Renal pelvis (tissue), 4 donors: ENCODE results near the gene BSDC1. TPM values are rescaled to one million over a fixed set of nuclear protein-coding genes. Genes with fewer than 3 reads are reported as not detected.
"Not testable (repeated sequence)": the region's sequence is repeated elsewhere in the genome, so short reads cannot be mapped to it uniquely, and the experiment has no call there.

Source experiments
- DNase-seq: peaks from one replicate; pipeline ENCODE4 v3.0.0-alpha.2; 2013
- polyA plus RNA-seq, 3 donors: library from polyadenylated mRNA; unstranded; fragments of 120-200 nt; gene quantifications; one replicate each; pipeline ENCODE4 v1.2.1, GENCODE V29; 2013; ENCODE audit not compliant: insufficient read length in 3 of 3

BSDC1 gene
- polyA plus RNA-seq, 3 donors = 60.2 to 70.6 (median 67.1) TPM

DNA sequence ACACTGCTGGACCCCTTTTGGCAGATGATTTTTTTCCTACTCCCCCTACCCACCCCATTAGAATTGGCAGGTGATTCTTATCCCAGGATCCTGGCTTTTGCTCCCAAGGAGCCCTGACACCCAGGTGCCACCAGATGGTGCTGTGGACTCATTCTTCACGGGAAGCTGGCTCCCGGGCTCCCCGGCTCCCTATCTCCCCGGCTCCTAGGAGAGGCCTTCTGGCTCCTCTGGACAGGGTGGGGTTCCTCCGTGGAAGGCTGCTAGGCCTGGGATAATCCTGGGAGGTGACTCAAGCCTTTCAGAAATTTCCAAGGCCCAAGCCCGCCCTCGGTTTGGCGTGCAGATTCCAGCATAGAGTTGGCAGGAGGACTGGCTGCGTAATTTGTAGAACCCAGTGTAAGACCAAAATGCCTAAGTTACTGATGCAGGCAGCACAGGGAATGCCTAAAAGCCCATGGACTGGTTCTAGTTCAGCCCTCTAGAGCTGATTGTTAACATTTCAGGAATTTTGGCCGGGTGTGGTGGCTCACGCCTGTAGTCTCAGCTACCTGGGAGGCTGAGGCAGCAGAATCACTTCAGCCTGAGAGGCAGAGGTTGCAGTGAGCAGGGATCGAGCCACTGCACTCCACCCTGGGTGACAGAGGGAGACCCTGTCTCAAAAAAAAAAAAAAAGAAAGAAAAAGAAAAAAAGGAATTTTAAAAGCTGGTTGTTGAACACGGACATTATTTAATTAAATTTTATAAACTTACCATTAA is 6.8 kb upstream of the BSDC1 start:
- DNase-seq = peak; percentile 81

GRCh38 chr1:32399843-32400242 is 5.6 kb upstream of the BSDC1 start:
- no peak for DNase-seq

- no peak for DNase-seq
Measured at GRCh38 chr1:32398401-32398800, 4.2 kb upstream of the BSDC1 start.

DNA sequence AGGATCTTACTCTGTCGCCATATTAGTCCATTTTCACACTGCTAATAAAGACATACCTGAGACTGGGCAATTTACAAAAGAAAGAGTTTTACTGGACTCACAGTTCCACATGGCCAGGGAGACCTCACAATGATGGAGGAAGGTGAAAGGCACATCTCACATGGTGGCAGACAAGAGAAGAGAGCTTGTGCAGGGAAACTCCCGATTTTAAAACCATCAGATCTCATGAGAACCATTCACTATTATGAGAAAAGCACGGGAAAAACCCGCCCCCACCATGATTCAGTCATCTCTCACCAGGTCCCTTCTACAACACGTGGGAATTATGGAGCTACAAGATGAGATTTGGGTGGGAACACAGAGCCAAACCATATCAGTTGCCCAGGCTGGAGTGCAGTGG is 2.3 kb upstream of the BSDC1 start:
- not testable (repeated sequence) for DNase-seq

DNA sequence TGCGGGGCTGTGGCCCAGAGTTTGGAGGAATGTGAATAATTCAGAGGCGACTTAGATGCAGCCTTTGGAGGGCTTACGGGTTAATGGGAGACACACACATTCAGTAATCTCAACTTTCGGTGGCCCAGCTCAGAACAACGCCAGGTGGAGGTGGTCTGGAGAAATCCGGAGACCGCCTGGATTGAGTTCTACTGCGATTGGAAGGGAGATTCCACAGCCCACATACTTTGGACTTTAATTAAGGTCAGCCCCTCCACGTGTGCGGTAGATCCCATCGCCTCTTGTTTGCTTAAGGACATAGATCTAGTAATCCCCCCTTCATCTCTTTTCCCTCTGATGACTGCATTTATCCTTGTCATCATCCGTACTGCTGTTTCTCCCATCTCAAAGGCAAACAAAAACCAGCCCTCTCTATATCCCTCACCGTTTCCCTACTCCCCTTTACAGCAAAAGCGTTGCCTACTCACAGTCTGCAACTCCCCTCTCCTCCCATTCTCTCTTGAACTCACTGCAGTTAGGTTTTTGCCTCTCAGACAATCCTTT is 720 bp upstream of the BSDC1 start:
- DNase-seq = no peak

- DNase-seq = peak; percentile 52
Measured at GRCh38 chr1:32393832-32394140, 455 bp downstream of the BSDC1 start.

DNA sequence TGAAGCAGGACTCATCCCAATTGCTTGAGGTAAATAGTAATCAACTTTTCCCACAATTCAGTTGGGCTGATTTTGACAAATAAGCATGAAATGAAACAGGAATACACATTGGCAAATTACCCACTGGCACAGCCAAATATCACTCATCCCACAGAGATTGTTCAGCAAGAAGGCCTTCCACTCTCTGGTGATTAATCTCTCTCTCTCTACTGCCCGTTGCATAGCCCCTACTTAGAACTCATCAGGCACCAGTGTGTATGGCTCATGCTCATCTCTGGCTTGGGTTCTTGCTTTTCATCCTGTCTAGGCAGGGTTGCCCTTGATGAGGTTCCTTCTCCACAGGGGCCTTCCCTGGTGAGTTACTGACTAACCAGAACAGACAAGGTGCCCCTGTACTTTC is 1.1 kb downstream of the BSDC1 start:
- no peak for DNase-seq

- DNase-seq = no peak
Measured at GRCh38 chr1:32392325-32392724, 1.9 kb downstream of the BSDC1 start.

DNA sequence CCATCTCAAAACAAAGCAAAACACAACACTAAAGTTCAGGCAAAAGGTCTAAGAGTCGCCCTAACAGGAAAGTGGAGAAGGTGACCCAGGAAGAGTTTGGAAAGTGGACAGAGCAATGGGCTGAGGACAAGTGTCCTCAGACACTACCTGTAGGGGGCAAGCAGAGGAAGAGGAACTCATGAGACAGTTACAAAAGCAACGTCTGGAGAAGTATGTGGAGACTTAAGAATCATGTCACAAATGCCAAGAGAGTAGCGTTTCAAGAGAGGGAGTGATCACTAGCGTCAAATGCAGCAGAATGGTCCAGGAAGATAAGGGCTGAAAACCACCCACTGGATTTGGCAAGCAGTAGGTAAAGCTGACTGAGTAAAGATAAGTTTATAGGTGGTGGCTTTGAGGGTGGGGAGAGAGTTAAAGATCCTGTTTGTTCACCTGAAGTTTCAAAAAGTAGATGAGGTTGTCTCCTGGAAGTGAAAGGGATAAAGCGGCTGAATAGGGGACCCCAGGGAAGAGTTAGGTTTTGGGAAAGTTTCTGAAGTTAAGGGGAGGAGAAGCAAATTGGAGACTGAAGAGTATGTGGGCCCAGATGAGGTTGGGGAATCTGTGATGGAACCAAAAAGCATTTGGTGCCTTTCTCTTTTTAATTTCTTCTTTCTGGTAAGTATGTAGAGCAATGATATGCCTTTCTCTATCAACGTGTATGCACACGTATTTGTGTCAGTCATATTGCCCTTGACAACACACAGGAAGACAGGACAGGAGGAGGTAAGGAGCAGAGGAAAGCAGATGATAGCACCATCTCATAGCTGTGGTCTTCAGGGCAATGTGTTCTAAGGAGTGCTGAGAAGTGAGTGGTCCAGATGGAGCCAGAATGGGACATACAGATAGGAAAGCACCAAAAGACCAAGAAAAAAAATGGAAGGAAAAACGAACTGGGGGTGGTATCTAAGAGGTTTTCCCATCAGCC is 3.1 kb downstream of the BSDC1 start:
- DNase-seq = no peak

GRCh38 chr1:32388641-32389040 is 5.6 kb downstream of the BSDC1 start:
- no peak for DNase-seq

DNA sequence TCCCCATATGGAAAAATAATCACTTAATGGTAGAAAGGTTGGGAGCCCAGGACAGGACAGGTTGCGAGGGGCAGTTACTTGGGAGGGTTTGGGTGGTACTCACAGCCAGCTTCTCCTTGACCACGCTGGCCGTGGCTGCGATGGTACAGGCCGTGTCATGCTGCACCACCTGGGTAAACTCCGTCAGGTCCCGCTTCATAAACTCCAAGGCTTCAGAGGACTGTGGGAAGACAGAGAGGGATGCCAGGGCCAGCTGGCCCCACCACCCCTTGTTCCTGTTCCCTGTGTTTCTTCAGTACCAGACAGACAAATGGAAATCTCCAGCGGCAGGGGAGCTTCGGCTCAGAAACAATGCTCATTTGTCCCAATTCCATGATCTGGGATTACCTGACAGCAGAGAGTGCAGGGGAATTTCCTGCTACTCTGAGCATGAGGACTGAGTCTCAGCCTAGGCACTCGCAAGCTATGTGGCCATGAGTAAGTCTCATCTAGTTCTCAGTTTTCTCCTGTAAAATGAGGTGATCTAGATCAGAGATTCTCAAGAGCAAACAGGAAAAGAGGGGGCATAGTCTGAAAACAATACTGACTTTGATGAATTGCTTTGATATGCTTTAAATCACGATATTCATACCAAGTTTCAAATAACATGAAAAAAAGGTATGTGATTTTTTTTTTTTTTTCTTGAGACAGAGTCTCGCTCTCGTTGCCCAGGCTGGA is 7.4 kb downstream of the BSDC1 start:
- peak; percentile 43 for DNase-seq

DNA sequence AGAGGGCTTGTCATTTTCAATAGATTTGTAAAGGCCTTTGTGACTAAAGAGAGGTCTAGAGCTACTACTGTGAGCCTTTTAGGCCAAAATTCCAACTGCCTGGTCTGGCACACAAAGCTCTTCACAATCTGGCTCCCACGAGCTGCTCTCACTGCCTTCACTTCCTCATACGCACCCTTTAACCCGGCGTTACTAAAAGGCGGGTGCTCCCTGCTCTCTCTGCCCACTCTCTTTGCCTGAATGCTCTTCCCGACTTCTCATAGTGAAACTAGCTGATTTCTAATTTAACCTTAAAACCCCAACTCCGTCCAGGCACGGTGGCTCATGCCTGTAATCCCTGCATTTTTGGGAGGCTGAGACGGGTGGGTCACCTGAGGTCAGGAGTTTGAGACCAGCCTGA is 14.2 kb downstream of the BSDC1 start:
- DNase-seq = no peak

- DNase-seq = no peak
Measured at GRCh38 chr1:32377541-32378220, 16.6 kb downstream of the BSDC1 start.

GRCh38 chr1:32376199-32376598 is 18.0 kb downstream of the BSDC1 start:
- DNase-seq = no peak

DNA sequence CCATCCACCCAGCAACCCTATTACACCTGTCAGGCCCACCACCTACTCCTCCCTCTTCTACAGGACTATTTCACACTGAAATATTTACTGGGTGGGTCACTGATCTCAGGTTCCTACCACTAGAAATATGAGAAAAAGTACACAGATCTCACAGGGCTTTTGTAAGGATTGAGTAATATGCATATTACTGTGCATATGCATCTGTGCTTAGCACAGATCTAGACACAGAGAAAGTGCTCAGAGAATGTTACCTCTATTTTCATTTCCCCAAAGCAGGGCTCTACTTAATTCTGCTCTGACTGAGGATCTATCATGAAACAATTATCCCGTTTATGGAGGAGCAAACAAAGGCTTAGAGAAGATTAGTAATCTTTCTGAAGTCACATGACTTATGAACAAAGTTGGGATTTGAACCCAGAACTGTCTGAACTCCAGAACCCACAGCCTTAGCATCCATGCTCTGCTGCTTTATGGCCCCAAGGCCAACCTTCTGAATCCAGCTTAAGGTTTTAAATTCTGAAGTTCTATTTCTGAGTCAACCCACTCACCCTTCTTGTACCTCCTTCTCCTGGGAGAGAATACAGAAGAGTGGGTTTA is 20.1 kb downstream of the BSDC1 start:
- DNase-seq = no peak

DNA sequence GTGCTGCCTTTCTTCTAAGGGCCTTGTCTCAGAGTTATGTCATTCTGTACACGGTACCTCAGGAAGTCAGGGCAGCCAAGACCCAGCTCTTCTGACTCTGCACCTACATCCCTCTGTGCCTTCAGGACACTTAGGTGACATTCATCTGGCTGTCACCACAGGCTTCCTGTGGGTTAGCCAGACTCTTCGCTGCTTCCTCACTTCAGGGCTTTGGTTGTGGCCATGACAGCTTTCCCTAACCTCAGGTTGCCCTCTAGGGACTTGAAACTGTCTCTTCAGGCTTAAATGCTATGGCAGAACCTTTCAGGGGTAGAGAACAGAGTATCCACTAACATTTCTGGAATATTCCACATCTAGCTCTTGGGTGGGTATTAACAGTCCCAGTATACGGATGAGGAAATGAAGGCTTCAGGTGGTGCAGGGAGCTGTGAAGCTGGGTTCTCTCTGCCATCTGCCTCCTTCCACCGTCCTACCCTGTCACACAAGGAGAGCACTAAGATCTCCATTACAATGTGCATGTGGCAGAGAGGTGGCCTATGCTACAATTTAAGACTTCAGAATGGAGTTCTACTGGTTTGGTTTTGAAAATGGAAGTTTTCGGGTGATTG is 22.0 kb downstream of the BSDC1 start:
- no peak for DNase-seq

DNA sequence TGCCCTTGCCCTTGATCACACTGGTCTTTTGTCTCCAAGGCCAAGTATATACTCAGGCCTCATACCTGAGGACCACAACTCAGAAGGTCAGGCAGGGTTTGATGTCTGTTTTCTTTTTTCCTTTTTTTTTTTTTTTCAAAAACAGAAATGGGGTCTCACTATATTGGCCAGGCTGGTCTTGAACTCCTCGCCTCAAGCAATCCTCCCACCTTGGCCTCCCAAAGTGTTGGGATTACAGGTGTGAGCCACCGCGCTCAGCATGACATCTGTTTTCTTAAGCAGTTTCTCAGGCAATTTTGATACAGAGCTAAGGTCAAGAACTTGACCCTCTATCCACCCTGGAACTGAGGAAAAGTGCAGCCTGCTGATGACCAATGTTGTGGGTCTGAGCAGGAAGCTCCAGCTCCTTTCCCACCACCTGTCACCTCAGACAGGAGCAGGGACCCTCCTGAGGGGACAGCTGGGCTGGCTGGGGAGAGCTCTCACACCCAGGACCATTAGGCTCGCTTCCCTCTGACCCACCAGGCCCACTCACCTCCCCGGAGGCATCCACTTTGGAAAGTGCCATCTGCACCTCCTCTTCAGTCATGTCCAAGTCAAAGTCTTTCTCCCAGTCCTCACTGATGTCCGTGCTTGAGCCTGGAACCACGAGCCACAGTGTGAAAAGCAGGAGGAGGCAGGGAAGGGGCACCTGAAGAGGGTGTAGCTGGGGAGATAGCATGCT is 26.2 kb downstream of the BSDC1 start:
- DNase-seq = no peak

- DNase-seq = no peak
Measured at GRCh38 chr1:32365445-32365844, 28.8 kb downstream of the BSDC1 start.

- DNase-seq = no peak
Measured at GRCh38 chr1:32364836-32365235, 29.4 kb downstream of the BSDC1 start.

DNA sequence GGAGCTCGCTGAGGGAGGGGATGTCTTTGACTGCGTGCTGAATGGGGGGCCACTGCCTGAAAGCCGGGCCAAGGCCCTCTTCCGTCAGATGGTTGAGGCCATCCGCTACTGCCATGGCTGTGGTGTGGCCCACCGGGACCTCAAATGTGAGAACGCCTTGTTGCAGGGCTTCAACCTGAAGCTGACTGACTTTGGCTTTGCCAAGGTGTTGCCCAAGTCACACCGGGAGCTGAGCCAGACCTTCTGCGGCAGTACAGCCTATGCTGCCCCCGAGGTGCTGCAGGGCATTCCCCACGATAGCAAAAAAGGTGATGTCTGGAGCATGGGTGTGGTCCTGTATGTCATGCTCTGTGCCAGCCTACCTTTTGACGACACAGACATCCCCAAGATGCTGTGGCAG is 30.5 kb downstream of the BSDC1 start:
- DNase-seq = no peak
